Panc1 (cell line): Measurements from ENCODE around the gene ZNF862. TPM values are rescaled to one million over a fixed set of nuclear protein-coding genes. Genes with fewer than 3 reads are reported as not detected.

Experiments
- ATAC-seq: fragments of 200-7000 bp; cut with Tn5 transposase; 2 replicates; pipeline ENCODE4 v1.9.1; 2020; ENCODE audit warnings: mild to moderate bottlenecking, moderate library complexity
- BruUV-seq: library from RNA; stranded (reverse); fragments of 400-500 nt; replicated peaks from 2 replicates; lab custom pipeline; 2021; lab: Mats Ljungman, UMichigan
- CTCF ChIA-PET: fragments of 300-600 bp; sonication (Branson Sonifier 250); formaldehyde crosslinking; loops from one replicate; lab custom pipeline; 2022; ENCODE audit warnings: antibody characterized with exemption; lab: Charles Lee
- POLR2A ChIA-PET: fragments of 300-600 bp; sonication (Branson Sonifier 250); formaldehyde crosslinking; loops from one replicate; lab custom pipeline; 2022; ENCODE audit warnings: antibody characterized with exemption; lab: Charles Lee
- DNase-seq: peaks from one replicate; pipeline ENCODE4 v3.0.0-alpha.2; 2010; ENCODE audit warnings: low read depth, low spot score
- H3K27ac ChIP-seq: 2 replicates; pipeline ENCODE4 v1.5.1; 2011; ENCODE audit warnings: mild to moderate bottlenecking, low read length, inconsistent platforms
- H3K27me3 ChIP-seq: fragments of 200-500 bp; sonication (Bioruptor generic); 2 replicates; pipeline ENCODE4 v1.6.0; 2014; ENCODE audit warnings: low read length, inconsistent platforms; ENCODE audit not compliant: control insufficient read depth, insufficient read depth
- H3K36me3 ChIP-seq: fragments of 200-500 bp; sonication (Bioruptor generic); 2 replicates; pipeline ENCODE4 v1.5.1; 2014; ENCODE audit warnings: inconsistent platforms, mild to moderate bottlenecking, low read length, moderate library complexity; ENCODE audit not compliant: control insufficient read depth, insufficient read depth
- H3K4me1 ChIP-seq: 2 replicates; pipeline ENCODE4 v1.5.1; 2011; ENCODE audit warnings: inconsistent platforms, mild to moderate bottlenecking, low read length, moderate library complexity; ENCODE audit not compliant: control insufficient read depth, insufficient read depth
- H3K4me3 ChIP-seq, 2 experiments: 2 replicates each; pipeline ENCODE4 v1.5.1; 2011 to 2012; ENCODE audit warnings: low read depth in 2 of 2, low read length in 2 of 2, mild to moderate bottlenecking in 2 of 2, inconsistent platforms in 1 of 2, moderate library complexity in 1 of 2
- H3K9me3 ChIP-seq: fragments of 200-500 bp; sonication (Bioruptor generic); 2 replicates; pipeline ENCODE4 v1.5.1; 2014; ENCODE audit warnings: low read depth, mild to moderate bottlenecking, inconsistent platforms, low read length, moderate library complexity; ENCODE audit not compliant: control insufficient read depth, insufficient read depth
- POLR2AphosphoS5 ChIP-seq: IDR thresholded peaks from 2 replicates; pipeline ENCODE4 v1.6.1; 2012; ENCODE audit warnings: mild to moderate bottlenecking, low read depth, low read length, moderate library complexity
- SIN3A ChIP-seq: IDR thresholded peaks from 2 replicates; pipeline ENCODE4 v1.6.1; 2012; ENCODE audit warnings: low read depth, mild to moderate bottlenecking, low read length, moderate library complexity, borderline replicate concordance; ENCODE audit not compliant: insufficient read depth
- TCF7L2 ChIP-seq: IDR thresholded peaks from 2 replicates; pipeline ENCODE4 v1.6.1; 2011; ENCODE audit warnings: mild to moderate bottlenecking, low read depth, low read length, inconsistent platforms
- in situ Hi-C: cut with HindIII; loops from 2 replicates; pipeline ENCODE4 v1.10.0; 2016; ENCODE audit warnings: low sequenced_read_pairs, low pct_unique_long_range_greater_than_20kb
- intact Hi-C: fragments of 100-400 bp; cut with micrococcal nuclease; formaldehyde crosslinking; loops from one replicate; pipeline ENCODE4 v1.10.0; 2022; ENCODE audit not compliant: unreplicated experiment
- total RNA-seq: library from RNA; stranded (reverse); gene quantifications from one replicate; pipeline ENCODE4 v1.2.1, GENCODE V29; 2021; ENCODE audit not compliant: unreplicated experiment
- TF ChIP-seq, protein P1 (sequence below), 2 experiments: IDR thresholded peaks; 2 replicates each; pipeline ENCODE4 v1.6.1; 2011 to 2012; ENCODE audit warnings: low read depth in 2 of 2, control low read depth in 1 of 2, low read length in 1 of 2, mild to moderate bottlenecking in 1 of 2, moderate library complexity in 1 of 2; ENCODE audit not compliant: insufficient read depth in 1 of 2
- TF ChIP-seq, protein P2 (sequence below): fragments of 450-650 bp; IDR thresholded peaks from 2 replicates; pipeline ENCODE4 v1.5.1; 2017; ENCODE audit warnings: mild to moderate bottlenecking

Gene ZNF862
- total RNA-seq, 1 experiment from 2014 or later: 6.8 TPM

DNA sequence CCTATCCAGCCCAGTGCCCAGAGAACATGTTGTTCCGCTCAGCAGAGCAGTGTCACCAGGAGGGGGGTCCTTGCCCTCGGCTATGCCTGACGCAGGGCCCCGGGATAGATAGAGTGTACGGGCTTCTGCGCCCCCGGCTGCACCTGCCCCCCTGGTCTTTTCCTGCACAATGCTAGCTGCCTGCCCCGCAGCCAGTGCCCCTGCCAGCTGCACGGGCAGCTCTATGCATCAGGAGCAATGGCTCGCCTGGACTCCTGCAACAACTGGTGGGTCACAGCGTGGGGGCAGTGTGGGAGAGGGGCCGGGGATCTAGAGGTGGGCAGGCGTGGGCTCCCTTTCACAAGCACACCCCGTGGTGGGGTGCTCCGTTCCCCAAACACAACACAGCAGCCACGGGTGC lies 31.4 kb upstream of the ZNF862 start:
- DNase-seq (no peak), ATAC-seq (no peak)
- Histone ChIP-seq H3K27ac (no peak overlapping the region), H3K9me3 (no peaks in the 10 kb centered on the region), H3K27me3 (no peaks in the 10 kb centered on the region), H3K4me1 (no peaks in the 10 kb centered on the region), H3K36me3 (no peaks in the 10 kb centered on the region), H3K4me3 (no peak overlapping the region)
- intact Hi-C loops (no loop called here), in situ Hi-C loops (no loop called here)
- ChIA-PET POLR2A (no interaction called here), CTCF (interaction anchor here (0.6 kb wide), 1 partner anchor 1777 kb away, joined by 3 read pairs; no protein-coding TSS in a partner anchor)
- BruUV-seq: no TSS peak
- TF ChIP-seq, protein P1, sequence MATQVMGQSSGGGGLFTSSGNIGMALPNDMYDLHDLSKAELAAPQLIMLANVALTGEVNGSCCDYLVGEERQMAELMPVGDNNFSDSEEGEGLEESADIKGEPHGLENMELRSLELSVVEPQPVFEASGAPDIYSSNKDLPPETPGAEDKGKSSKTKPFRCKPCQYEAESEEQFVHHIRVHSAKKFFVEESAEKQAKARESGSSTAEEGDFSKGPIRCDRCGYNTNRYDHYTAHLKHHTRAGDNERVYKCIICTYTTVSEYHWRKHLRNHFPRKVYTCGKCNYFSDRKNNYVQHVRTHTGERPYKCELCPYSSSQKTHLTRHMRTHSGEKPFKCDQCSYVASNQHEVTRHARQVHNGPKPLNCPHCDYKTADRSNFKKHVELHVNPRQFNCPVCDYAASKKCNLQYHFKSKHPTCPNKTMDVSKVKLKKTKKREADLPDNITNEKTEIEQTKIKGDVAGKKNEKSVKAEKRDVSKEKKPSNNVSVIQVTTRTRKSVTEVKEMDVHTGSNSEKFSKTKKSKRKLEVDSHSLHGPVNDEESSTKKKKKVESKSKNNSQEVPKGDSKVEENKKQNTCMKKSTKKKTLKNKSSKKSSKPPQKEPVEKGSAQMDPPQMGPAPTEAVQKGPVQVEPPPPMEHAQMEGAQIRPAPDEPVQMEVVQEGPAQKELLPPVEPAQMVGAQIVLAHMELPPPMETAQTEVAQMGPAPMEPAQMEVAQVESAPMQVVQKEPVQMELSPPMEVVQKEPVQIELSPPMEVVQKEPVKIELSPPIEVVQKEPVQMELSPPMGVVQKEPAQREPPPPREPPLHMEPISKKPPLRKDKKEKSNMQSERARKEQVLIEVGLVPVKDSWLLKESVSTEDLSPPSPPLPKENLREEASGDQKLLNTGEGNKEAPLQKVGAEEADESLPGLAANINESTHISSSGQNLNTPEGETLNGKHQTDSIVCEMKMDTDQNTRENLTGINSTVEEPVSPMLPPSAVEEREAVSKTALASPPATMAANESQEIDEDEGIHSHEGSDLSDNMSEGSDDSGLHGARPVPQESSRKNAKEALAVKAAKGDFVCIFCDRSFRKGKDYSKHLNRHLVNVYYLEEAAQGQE (IDR thresholded peaks at IDR 0.05; ENCODE audit: insufficient read depth in 1 of 2, low read depth in 2 of 2, low read length in 1 of 2): no peak
- TF ChIP-seq SIN3A: no peak
- TF ChIP-seq TCF7L2: no peak
- TF ChIP-seq, protein P2, sequence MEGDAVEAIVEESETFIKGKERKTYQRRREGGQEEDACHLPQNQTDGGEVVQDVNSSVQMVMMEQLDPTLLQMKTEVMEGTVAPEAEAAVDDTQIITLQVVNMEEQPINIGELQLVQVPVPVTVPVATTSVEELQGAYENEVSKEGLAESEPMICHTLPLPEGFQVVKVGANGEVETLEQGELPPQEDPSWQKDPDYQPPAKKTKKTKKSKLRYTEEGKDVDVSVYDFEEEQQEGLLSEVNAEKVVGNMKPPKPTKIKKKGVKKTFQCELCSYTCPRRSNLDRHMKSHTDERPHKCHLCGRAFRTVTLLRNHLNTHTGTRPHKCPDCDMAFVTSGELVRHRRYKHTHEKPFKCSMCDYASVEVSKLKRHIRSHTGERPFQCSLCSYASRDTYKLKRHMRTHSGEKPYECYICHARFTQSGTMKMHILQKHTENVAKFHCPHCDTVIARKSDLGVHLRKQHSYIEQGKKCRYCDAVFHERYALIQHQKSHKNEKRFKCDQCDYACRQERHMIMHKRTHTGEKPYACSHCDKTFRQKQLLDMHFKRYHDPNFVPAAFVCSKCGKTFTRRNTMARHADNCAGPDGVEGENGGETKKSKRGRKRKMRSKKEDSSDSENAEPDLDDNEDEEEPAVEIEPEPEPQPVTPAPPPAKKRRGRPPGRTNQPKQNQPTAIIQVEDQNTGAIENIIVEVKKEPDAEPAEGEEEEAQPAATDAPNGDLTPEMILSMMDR: no peak
- no peak for TF ChIP-seq POLR2AphosphoS5

DNA sequence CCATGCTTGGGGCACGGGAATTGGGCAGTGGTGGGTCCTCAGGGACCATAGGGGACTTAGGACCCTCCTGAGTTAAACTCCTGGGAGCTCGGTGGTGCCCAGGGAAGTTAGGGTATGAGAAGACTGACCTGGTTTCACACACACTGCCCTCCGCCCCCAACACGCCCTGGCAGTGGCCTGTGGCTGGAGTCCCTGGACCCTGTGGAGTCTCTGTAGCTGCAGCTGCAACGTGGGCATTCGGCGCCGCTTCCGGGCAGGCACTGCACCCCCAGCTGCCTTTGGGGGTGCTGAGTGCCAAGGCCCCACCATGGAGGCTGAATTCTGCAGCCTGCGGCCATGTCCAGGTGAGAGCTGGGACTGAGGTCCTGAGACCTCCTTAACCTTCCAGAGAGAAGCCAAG lies 29.9 kb upstream of the ZNF862 start:
- ATAC-seq (no peak), DNase-seq (no peak)
- Histone ChIP-seq H3K27me3 (no peaks in the 10 kb centered on the region), H3K27ac (no peak overlapping the region), H3K4me3 (no peak overlapping the region), H3K4me1 (no peaks in the 10 kb centered on the region), H3K36me3 (no peaks in the 10 kb centered on the region), H3K9me3 (no peaks in the 10 kb centered on the region)
- no TSS peak for BruUV-seq
- ChIA-PET POLR2A (no interaction called here), CTCF (interaction anchor here (0.5 to 1.1 kb wide), 3 partner anchors 26 to 54 kb away, joined by 3 to 9 read pairs (median 4); no protein-coding TSS in a partner anchor)
- in situ Hi-C loops (no loop called here), intact Hi-C loops (no loop called here)
- no peak for TF ChIP-seq TCF7L2
- TF ChIP-seq POLR2AphosphoS5: no peak
- TF ChIP-seq, protein P2: no peak
- TF ChIP-seq SIN3A: no peak
- TF ChIP-seq, protein P1 (IDR thresholded peaks at IDR 0.05; ENCODE audit: insufficient read depth in 1 of 2, low read depth in 2 of 2, low read length in 1 of 2): no peak
